Fibroblast of peridontal ligament (primary cell): ENCODE measurements around the gene PCDHA4.

Source experiments
- DNase-seq: peaks from one replicate; pipeline ENCODE4 v3.0.0-alpha.2; 2010; ENCODE audit errors: extremely low read depth

Gene PCDHA4

GRCh38 chr5:140855772-140856674, 49.2 kb downstream of the PCDHA4 start, which contains the start of gene PCDHA10:
TSS of gene PCDHA10 (plus strand) at chr5:140855897. CDS start at chr5:140856049, 152 bp downstream.
- DNase-seq, result no peak

GRCh38 chr5:140857177-140857986, 50.5 kb downstream of the PCDHA4 start:
- DNase-seq, result no peak

DNA sequence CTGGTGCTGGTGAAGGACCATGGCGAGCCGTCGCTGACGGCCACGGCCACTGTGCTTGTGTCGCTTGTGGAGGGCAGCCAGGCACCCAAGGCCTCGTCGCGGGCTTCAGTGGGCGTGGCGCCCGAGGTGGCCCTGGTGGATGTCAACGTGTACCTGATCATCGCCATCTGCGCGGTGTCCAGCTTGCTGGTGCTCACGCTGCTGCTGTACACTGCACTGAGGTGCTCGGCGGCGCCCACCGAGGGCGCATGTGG, 51.0 kb downstream of the PCDHA4 start:
- DNase-seq, result no peak

DNA sequence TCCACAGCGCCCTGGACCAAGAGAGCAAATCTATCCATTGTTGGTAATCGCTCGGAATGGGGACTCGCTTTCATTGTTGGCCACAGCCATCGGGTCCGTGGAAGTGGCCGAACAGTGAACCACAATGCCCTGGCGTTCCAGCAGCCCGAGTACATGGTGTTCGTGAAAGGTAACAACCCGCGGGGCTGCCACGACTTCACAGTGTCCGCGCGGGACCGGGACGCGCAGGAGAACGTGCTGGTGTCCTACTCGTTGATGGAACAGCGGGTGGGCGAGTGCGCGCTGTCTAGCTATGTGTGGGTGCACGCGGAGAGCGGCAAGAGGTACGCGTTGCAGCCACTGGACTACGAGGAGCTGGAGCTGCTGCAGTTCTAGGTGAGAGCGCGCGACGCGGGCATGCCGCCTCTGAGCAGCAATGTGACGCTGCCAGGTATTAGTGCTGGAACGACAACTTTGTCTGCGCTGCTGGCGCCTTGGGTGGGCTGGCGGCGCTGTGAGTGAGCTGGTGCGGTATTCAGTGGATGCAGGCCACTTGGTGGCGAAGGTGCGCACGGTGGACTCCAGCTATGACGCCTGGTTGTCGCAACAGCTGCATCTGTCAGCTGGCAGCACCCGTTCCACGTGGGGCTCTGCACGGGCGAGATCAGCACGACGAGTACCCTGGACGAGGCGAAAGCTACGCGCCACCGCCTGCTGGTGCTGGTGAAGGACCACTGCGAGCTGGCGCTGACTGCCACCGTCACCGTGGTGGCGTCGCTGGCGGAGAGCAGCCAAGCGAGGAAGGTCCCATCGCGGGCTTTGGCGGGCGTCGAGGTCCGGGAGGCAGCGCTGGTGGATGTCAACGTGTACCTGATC, 55.8 kb downstream of the PCDHA4 start:
- DNase-seq, result no peak
